Measurements from ENCODE around the gene OR5D16. TPM values are rescaled to one million over a fixed set of nuclear protein-coding genes. Genes with fewer than 3 reads are reported as not detected.

Gene OR5D16
- polyA plus RNA-seq, 1 donor (not counting 4 experiments of a cell fraction or from before 2014, with no cell fraction given) = not detected

Small RNA genes lying within 50 kb of the gene (small RNA-seq; reads per million reads assigned to genes)
- 0 reads per million in 3 experiments for gene AC036111.3 (ENCODE audit: insufficient read length in 3 of 3, low read depth in 3 of 3, low replicate concordance in 1 of 3)

Other genes starting within 250 kb of the OR5D16 start
- not detected in 3 replicates for gene OR4C11, start 231.1 kb upstream of the OR5D16 start, polyA plus RNA-seq
- not detected in 3 replicates for gene OR4P4, start 203.6 kb upstream of the OR5D16 start, polyA plus RNA-seq
- not detected in 3 replicates for gene OR4S2, start 190.4 kb upstream of the OR5D16 start, polyA plus RNA-seq
- not detected in 3 replicates for gene OR4C6, start 176.6 kb upstream of the OR5D16 start, polyA plus RNA-seq
- not detected in 3 replicates for gene OR5D13, start 65.3 kb upstream of the OR5D16 start, polyA plus RNA-seq
- gene OR5D14, start 43.2 kb upstream of the OR5D16 start, polyA plus RNA-seq = not detected in 3 replicates
- not detected in 3 replicates for gene OR5L1, start 27.4 kb upstream of the OR5D16 start, polyA plus RNA-seq
- not detected in 3 replicates for gene OR5D18, start 19.1 kb upstream of the OR5D16 start, polyA plus RNA-seq
- not detected in 3 replicates for gene OR5L2, start 11.5 kb upstream of the OR5D16 start, polyA plus RNA-seq
- not detected in 3 replicates for gene TRIM51, start 44.5 kb downstream of the OR5D16 start, polyA plus RNA-seq
- not detected in 3 replicates for gene OR5W2, start 75.8 kb downstream of the OR5D16 start, polyA plus RNA-seq
- gene OR5I1, start 97.6 kb downstream of the OR5D16 start, polyA plus RNA-seq = not detected in 3 replicates
- gene OR10AG1, start 131.2 kb downstream of the OR5D16 start, polyA plus RNA-seq = not detected in 3 replicates
- not detected in 3 replicates for gene OR5F1, start 155.9 kb downstream of the OR5D16 start, polyA plus RNA-seq
- gene OR5AS1, start 188.9 kb downstream of the OR5D16 start, polyA plus RNA-seq = not detected in 3 replicates